Activated naive CD8-positive, alpha-beta T cell treated with anti-CD3 and anti-CD28 coated beads, Interleukin-2, amount 50 U/mL, for 16 hours (primary cell): ENCODE measurements around the gene ABCA9.
"Not testable (repeated sequence)": the region's sequence is repeated elsewhere in the genome, so short reads cannot be mapped to it uniquely, and the experiment has no call there.

ENCODE experiments used
- DNase-seq: peaks from one replicate; pipeline ENCODE4 v3.0.0-alpha.2; 2020; ENCODE audit warnings: low read depth, low spot score

ABCA9 gene, protein sequence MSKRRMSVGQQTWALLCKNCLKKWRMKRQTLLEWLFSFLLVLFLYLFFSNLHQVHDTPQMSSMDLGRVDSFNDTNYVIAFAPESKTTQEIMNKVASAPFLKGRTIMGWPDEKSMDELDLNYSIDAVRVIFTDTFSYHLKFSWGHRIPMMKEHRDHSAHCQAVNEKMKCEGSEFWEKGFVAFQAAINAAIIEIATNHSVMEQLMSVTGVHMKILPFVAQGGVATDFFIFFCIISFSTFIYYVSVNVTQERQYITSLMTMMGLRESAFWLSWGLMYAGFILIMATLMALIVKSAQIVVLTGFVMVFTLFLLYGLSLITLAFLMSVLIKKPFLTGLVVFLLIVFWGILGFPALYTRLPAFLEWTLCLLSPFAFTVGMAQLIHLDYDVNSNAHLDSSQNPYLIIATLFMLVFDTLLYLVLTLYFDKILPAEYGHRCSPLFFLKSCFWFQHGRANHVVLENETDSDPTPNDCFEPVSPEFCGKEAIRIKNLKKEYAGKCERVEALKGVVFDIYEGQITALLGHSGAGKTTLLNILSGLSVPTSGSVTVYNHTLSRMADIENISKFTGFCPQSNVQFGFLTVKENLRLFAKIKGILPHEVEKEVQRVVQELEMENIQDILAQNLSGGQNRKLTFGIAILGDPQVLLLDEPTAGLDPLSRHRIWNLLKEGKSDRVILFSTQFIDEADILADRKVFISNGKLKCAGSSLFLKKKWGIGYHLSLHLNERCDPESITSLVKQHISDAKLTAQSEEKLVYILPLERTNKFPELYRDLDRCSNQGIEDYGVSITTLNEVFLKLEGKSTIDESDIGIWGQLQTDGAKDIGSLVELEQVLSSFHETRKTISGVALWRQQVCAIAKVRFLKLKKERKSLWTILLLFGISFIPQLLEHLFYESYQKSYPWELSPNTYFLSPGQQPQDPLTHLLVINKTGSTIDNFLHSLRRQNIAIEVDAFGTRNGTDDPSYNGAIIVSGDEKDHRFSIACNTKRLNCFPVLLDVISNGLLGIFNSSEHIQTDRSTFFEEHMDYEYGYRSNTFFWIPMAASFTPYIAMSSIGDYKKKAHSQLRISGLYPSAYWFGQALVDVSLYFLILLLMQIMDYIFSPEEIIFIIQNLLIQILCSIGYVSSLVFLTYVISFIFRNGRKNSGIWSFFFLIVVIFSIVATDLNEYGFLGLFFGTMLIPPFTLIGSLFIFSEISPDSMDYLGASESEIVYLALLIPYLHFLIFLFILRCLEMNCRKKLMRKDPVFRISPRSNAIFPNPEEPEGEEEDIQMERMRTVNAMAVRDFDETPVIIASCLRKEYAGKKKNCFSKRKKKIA (N-terminal part only)

DNA sequence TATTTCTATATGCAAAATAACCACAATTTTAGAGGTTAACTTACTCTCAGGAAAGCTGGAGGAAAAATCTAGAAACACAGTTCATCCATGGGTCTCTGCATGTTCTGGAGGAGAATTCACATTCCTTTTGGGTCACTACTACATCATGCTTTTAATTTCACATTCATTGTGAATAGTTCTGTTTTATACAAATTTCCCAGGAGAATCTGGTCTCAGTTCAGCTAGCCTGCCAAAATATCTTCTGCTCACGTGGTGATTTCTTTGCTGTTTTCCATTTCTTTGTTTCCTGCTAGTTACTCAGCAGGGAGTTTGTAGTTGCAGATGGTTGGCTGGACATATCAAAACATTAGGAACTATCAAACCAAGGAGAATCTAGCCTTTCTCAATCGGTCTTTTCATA is at the start of gene ABCA9:
ABCA9 (minus strand) TSS at position 106 of the 400 bp plus-strand sequence. CDS start 9,801 bp downstream, outside the sequence.
- DNase-seq: no peak

DNA sequence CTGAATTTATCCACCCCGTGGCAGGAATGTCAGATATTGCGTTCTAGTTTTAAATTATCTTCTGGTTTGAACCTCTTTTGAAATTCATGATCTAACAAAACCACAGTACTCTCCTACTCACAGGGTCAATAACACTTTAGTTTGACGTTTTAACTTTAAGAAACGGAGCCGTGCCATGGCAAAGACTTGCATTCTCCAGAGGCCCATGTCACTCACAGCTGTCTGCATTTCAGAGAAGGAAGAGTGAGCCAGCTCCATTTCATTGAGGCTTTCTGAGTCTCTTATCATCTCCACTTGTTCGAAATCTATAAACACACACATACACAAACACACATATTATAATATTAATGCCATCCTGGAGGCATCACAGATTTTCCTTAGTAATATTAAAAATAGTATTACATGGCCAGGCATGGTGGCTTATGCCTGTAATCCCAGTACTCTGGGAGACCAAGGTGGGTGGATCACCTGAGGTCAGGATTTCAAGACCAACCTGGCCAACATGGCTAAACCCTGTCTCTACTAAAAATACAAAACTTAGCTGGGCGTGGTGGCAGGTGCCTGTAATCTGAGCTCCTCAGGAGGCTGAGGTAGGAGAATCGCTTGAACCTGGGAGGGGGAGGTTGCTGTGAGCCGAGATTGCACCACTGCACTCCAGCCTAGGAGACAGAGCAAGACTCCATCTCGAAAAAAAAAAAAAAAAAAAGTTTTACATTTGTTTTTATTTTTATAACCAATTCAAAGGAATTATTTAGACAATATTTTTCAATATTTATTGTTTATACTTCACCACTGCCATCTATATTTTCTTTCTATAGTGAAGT is 45.4 kb upstream of the ABCA9 start:
- no peak for DNase-seq

DNA sequence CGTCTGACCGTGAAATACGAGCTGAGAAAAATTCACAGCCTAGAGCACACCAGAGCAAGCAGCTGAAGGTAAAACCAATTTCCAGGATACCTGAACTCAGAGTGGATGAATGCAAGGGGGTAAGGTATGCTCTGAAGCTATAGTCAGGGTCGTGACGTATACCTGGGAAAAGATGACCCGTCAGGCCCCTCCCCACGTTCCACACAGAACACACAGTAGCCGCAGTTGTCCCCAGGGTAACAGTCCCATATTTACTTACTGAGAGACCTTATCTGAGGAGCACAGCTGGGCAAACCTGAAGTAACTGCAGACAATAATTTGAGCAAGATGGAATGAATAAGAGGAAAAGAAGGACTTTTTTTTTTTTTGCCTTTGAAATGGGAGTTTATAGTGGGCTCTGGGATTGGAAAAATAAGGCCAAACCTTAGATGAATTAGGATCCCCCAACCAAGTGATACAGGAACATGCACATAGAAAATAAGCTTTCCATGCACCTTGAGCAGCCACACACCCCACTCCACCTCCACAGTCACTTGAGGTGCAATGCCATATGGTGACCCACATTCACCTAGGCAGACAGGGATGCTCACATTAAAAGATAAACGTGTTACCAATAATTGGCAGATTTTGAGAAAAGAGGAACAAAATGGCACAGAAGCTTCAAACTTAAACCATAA is 43.0 kb upstream of the ABCA9 start:
- DNase-seq: no peak

DNA sequence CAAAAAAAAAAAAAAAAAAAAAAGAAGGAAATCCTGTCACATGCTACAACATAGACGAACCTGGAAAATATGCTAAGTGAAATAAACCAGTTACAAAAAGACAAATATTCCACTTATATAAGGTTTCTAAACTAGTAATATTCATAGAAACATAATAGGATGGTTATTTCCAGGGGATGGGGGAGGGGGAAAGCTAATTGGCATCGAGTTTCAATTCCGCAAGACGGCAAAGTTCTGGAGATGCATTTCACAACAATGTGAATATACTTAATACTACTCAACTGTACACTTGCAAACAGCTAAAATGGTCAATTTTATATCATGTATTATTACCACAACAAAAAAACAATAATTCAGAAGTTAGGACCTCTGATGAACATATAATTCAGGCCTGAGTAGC is 37.9 kb upstream of the ABCA9 start:
- no peak for DNase-seq

DNA sequence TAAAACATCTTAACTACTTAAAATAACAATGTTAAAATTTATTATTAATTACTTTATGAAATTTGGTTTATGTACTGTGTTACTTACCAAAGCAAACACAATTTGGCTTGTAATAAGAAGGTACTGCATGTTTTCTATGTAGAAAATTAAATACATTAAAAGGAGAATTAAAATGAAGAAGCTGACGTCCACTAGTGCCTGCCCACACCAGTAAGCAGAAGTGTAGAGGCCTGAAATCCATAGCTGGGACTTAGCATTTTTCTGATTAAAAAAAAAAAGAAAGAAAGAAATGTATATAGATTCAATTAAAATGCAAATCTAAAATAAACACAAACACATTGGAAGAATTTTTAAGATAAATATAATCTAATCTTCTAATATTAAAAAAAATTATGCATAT is 35.8 kb upstream of the ABCA9 start:
- no peak for DNase-seq

DNA sequence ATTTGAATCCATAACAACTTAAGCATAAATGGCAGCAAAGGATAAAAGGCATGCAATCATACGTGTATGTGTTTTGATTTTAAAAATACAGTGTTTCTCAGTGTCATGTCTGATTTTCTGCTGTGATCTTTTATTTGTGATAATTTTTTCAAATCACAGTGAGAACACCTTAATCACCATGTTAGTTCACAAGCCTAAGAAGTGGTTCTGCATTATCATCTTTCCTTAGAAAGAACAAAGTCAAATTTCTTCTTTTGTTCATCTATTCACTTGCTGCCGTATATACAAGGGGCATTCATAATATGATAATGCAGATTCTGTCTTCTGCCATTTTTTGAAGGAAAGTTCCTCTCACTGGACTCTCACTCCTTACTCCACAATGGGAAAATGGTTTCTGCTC is 33.3 kb upstream of the ABCA9 start:
- no peak for DNase-seq

DNA sequence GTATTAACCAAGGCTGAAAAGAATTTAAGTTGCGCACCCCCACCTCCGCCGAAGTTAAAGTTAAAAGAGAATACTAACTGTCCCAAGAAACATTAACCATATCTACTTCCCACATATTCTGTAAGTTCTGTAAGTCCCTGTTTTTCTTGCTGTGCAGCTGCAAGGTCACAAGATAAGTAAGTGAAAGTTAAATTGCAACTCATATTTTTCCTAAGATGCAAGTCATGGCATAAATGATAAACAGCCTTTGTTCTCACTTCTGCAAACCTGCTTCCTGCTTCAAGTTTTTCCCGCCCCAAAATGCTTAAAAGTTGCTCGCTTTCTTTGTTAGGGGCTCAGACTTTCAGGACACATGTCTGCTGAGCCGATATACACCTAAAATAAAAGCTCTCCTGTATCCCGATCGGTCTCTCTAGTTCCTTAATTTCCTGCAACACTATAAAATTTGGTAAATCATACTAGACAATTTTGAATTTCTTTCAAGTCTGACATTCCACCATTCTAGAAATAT is 32.6 kb upstream of the ABCA9 start:
- DNase-seq: no peak

DNA sequence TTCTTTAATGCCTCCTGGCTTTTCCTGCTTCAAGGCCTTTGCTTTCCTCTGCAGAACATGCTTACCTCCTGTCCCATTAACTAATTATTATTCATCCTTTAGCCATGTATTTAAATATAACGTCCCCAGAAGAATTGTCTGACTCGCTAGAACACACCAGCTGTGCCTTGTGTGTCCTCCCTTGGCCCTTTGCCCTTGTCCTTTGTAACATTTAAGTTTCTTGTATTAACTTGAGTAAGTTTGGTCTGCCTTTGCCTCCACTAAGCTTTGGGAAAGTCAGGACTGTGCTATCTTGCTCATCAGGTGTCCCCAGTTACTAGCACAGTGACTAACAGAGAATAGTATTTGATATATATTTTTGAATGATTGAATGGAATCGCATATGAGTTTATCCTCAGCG is 29.6 kb upstream of the ABCA9 start:
- DNase-seq: no peak

DNA sequence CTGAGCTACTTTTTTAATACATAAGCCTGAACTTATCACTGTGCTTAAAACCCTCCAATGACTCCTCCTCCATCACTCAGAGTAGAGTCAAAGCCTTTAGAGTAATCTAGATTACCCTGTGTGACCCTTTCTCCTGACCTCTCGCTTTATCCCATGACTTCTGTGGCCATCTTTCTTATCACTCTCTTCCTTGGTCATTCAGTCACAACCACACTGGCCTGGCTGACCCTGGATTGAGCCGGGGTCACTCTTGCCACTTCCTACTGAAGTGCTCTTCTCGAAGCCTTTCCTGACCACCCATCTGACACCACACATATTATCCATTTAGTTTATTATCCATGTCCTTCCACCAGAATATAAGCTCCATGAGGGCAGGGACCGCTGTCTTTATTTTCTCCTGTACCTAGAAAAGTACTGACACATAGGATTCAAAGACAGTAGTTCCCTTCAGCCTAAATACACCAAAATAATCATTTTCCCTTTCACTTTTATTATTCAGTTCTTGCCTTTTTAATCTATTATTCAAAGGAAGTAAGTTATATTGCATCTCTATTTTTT is 28.0 kb upstream of the ABCA9 start:
- DNase-seq: no peak

DNA sequence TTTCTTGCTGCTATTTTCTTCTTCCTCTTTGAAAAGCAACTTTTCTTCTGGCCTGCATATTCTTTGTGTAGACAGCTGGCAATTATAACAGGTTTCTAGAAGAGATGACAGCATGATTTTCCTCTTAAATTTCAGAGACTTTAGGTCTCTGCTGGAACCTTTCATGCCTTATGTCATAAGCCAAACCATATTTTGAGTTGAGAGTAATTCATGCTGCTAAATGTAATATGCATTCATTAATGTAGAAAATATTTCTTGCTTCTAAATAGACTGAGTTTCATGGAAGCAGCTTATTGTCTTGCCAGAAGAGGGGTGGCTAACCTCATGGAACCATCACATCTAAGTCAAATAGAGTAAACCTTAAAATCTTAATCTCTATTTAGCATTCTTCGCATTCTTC is 25.9 kb upstream of the ABCA9 start:
- DNase-seq: no peak

DNA sequence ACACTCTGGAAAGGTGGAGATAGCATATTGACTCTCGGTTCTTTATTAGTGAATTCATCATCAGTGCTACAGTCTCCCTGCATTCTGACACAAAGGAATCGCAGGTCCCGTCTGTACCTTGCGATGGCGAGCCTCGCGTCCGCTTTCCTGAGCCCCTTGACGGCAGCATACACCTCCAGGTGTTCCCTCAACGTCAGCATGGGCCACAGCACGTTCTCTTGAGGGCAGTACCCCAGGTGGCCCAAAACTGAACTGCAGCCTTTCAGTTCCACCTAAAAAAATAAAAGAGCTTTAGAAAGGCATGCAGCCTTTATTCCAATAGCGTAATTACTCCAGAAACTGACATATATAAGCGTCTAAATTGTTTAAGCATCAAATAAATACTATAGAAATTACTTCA is 24.2 kb upstream of the ABCA9 start:
- no peak for DNase-seq

DNA sequence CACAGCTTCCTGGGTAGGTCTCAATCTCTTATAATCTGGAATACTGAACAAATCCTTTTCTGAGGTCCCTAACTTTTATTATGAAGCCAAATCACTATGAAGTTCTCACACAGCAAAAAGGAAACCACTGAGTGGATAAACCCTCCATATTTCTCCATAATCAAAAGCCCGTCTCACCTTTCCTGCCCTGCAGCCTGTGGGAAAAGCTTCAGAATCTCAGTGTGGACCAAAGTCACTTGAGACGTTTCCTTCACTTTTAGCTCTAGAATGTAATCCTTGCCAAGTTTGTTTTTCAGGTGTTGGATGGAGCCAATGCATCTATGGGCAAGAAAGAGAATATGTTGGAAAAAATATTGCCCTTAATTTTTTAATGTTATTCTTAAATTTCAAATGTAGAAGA is 22.0 kb upstream of the ABCA9 start:
- DNase-seq: no peak

DNA sequence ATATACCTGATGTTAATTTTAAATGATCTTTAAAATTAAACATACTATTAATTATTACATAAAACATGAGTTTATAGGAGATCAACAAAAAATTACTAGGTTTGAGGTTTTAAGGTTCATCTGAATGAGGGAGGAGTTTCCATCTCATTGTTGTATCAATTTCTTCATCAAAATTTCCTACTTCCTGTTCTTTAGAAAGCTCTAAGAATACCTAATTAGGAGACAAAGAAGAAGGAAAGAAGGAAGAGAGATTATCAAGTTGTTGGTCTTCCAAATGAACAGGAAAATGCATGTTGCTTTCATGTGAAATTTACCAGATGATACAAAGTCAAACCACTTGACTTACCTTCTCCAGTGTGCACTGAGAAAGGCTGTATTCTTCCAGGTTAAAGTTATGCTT is 18.1 kb upstream of the ABCA9 start:
- DNase-seq: no peak

DNA sequence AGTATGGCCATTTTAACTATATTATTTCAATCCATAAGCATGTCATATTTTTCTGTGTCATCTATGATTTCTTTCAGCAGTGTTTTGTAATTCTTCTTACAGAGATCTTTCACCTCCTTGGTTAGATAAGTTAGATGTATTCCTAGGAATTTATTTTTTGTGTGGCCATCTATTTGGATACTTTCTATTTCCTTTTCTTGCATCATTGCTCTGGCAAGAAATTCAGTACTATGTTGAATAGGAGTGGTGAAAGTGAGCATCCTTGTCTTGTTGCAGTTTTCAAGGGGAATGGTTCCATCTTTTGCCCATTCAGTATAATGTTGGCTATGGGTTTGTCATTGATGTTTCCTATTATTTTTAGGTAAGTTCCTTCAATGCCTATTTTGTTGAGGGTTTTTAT is 15.1 kb upstream of the ABCA9 start:
- no peak for DNase-seq

DNA sequence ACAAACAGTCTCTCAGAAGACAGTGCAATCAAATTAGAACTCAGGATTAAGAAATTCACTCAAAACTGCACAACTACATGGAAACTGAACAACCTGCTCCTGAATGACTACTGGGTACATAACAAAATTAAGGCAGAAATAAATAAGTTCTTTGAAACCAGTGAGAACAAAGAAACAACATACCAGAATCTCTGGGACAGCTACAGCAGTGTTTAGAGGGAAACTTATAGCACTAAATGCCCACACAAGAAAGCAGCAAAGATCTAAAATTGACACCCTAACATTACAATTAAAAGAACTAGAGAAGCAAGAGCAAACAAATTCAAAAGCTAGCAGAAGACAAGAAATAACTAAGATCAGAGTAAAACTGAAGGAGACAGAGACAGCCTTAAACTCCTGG is 12.7 kb upstream of the ABCA9 start:
- not testable (repeated sequence) for DNase-seq

DNA sequence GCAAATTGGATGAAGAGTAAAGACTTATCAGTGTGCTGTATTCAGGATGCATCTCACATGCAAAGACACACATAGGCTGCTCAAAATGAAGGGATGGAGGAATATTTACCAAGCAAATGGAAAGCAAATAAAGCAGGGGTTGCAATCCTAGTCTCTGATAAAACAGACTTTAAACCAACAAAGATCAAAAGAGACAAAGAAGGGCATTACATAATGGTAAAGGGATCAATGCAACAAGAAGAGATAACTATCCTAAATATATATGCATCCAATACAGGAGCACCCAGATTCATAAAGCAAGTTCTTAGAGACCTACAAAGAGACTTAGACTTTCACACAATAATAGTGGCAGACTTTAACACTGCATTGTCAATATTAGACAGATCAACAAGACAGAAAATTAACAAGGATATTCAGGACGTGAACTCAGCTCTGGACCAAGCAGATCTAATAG is 12.1 kb upstream of the ABCA9 start:
- DNase-seq: not testable (repeated sequence)

DNA sequence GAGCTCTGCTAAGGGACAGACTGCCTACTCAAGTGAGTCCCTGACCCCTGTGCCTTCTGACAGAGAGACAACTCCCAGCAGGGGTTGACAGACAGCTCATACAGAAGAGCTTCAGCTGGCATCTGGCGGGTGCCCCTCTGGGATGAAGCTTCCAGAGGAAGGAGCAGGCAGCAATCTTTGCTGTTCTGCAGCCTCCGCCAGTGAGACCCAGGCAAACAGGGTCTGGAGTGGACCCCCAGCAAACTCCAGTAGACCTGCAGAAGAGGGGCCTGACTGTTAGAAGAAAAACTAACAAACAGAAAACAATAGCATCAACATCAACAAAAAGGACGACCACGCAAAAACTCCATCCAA is 10.5 kb upstream of the ABCA9 start:
- DNase-seq: not testable (repeated sequence)

DNA sequence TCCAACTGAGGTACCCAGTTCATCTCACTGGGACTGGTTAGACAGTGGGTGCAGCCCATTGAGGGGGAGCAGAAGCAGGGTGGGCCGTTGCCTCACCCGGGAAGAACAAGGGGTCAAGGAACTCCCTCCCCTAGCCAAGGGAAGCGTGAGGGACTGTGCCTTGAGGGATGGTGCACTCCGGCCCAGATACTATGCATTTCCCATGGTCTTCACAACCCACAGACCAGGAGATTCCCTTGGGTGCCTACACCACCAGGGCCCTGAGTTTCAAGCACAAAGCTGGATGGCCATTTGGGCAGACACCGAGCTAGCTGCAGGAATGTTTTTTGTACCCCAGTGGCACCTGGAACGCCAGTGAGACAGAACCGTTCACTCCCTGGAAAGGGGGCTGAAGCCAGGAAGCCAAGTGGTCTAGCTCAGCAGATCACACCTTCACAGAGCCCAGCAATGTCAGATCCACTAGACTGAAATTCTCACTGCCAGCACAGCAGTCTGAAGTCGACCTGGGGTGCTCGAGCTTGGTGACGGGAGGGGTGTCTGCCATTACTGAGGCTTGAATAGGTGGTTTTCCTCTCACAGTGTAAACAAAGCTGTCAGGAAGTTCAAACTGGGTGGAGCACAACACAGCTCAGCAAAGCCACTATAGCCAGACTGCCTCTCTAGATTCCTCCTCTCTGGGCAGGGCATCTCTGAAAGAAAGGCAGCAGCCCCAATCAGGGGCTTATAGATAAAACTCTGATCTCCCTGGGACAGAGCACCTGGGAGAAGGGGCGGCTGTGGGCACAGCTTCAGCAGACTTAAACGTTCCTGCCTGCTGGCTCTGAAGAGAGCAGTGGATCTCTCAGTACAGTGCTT is 9.9 kb upstream of the ABCA9 start:
- not testable (repeated sequence) for DNase-seq

DNA sequence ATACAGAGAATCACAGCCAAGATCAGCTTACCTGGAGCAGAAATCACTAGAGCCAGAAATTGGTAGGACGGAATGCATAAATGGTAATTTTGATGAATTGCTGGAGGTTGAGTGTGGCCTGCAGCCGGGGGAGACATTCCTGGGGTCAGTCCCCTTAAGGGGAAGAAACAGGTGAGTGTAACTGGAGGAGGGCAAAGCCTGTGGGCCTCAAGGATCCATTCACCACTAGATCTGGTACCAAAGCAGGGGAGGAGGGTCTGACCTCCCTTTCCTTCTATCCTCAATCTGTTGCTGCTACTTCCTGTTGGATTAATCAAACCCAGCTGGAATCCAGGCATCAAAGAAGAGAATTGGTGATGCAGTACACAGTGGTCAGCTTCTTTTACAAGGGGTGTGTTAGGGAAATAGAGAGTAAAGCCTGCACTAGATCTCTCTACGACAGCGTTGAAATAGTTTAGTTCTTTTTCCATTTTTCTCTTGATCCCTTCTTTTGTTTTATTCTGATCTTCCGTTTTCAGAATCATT is 8.6 kb upstream of the ABCA9 start:
- no peak for DNase-seq
